ENCODE results near the gene DNM3. TPM values are rescaled to one million over a fixed set of nuclear protein-coding genes. Genes with fewer than 3 reads are reported as not detected.
A peak's percentile ranks its signal among the peaks of the same experiment; 100 is the strongest.

DNM3 gene
- total RNA-seq, 6 donors from 2014 or later, result 7.1 to 30.4 (median 10.3) TPM

- DNase-seq, result no peak
- TF ChIP-seq POLR2AphosphoS5 (IDR thresholded peaks at IDR 0.05), result no peak
- TF ChIP-seq POLR2A (IDR thresholded peaks at IDR 0.05), result no peak
- H3K27me3 ChIP-seq, result no peaks in the 10 kb centered on the region
- peaks cover 10 to 14% (median 12%) of the 10 kb centered on the region in 4 donors for H3K4me1 ChIP-seq
- no peak overlapping the region for H3K4me3 ChIP-seq
- no peaks in the 10 kb centered on the region for H3K9me3 ChIP-seq
- no peak for ATAC-seq (ENCODE audit: low FRiP score in 2 of 2)
- H3K36me3 ChIP-seq, result no peaks in the 10 kb centered on the region
- H3K27ac ChIP-seq, result no peak overlapping the region
Observed at GRCh38 chr1:171864308-171864707, 23.0 kb downstream of the DNM3 start.

- no peaks in the 10 kb centered on the region for H3K9me3 ChIP-seq
- no peak for ATAC-seq (ENCODE audit: low FRiP score in 2 of 2)
- no peaks in the 10 kb centered on the region for H3K36me3 ChIP-seq
- WGBS, 2 donors, result 91 to 92% methylated on average over 6 of the region's 6 CpGs
- DNase-seq, result no peak
- H3K27me3 ChIP-seq, result no peaks in the 10 kb centered on the region
- peaks cover 10 to 17% (median 13%) of the 10 kb centered on the region in 4 donors for H3K4me1 ChIP-seq
- no peak for TF ChIP-seq EP300 (IDR thresholded peaks at IDR 0.05)
- H3K4me3 ChIP-seq, result no peak overlapping the region
- H3K27ac ChIP-seq, result no peak overlapping the region
Observed at GRCh38 chr1:171865106-171865505, 23.8 kb downstream of the DNM3 start.

GRCh38 chr1:171867236-171867635, 25.9 kb downstream of the DNM3 start:
- Histone ChIP-seq H3K36me3 (no peaks in the 10 kb centered on the region), H3K4me3 (no peak overlapping the region), H3K9me3 (no peaks in the 10 kb centered on the region), H3K4me1 (peaks cover 10 to 17% (median 13%) of the 10 kb centered on the region in 4 donors), H3K27me3 (no peaks in the 10 kb centered on the region), H3K27ac (no peak overlapping the region)
- TF ChIP-seq EP300 (IDR thresholded peaks at IDR 0.05) (no peak), POLR2AphosphoS5 (IDR thresholded peaks at IDR 0.05) (no peak), POLR2A (IDR thresholded peaks at IDR 0.05) (no peak)
- TF ChIP-seq, protein P1, sequence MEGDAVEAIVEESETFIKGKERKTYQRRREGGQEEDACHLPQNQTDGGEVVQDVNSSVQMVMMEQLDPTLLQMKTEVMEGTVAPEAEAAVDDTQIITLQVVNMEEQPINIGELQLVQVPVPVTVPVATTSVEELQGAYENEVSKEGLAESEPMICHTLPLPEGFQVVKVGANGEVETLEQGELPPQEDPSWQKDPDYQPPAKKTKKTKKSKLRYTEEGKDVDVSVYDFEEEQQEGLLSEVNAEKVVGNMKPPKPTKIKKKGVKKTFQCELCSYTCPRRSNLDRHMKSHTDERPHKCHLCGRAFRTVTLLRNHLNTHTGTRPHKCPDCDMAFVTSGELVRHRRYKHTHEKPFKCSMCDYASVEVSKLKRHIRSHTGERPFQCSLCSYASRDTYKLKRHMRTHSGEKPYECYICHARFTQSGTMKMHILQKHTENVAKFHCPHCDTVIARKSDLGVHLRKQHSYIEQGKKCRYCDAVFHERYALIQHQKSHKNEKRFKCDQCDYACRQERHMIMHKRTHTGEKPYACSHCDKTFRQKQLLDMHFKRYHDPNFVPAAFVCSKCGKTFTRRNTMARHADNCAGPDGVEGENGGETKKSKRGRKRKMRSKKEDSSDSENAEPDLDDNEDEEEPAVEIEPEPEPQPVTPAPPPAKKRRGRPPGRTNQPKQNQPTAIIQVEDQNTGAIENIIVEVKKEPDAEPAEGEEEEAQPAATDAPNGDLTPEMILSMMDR (IDR thresholded peaks at IDR 0.05), result no peak
- ATAC-seq (ENCODE audit: low FRiP score in 2 of 2) (no peak), DNase-seq (no peak)
- 78 to 84% methylated on average over 2 of the region's 2 CpGs for WGBS, 2 donors

DNA sequence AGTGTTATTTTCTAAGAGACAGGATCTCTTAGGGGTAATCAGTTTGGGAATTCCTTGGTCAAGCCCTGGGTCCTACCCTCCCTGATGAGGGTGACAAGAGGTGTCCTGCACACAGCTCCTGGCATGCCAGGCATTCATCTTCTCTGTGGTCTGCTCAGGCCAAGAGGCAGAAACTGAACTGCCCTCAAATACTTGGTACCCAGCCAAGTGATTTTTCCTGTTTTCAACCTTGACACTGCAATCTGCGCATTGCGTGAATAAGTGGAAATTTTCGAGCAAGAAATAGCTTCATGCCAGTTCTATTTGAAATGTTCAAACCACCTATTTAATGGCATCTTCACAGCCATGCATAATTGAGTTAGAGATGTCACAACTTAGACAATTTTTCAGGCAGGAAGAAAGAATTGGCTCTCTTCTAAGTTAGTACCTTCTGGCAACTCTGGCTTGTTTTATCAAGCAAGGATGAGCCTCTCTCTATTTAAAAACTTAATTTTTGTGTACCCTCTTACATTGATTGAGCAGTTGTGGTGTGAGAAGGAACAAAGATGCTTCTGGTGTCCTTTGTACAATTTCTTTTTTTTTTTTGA, 27.0 kb downstream of the DNM3 start:
- ATAC-seq (ENCODE audit: low FRiP score in 2 of 2) (no peak), DNase-seq (peak in 1 of 2 donors; percentile 21)
- H3K27me3 ChIP-seq, result no peaks in the 10 kb centered on the region
- no peak overlapping the region for H3K4me3 ChIP-seq
- WGBS, 2 donors, result 7 to 38% methylated on average over 3 of the region's 3 CpGs
- no peaks in the 10 kb centered on the region for H3K36me3 ChIP-seq
- TF ChIP-seq EP300 (IDR thresholded peaks at IDR 0.05) (no peak), POLR2A (IDR thresholded peaks at IDR 0.05) (no peak), POLR2AphosphoS5 (IDR thresholded peaks at IDR 0.05) (no peak)
- TF ChIP-seq, protein P1 (IDR thresholded peaks at IDR 0.05), result no peak
- no peaks in the 10 kb centered on the region for H3K9me3 ChIP-seq
- peaks cover 10 to 17% (median 14%) of the 10 kb centered on the region in 4 donors for H3K4me1 ChIP-seq
- peak overlapping the region in 2 of 4 donors; percentile 18 to 32 for H3K27ac ChIP-seq

GRCh38 chr1:171869097-171869496, 27.8 kb downstream of the DNM3 start:
- H3K9me3 ChIP-seq, result no peaks in the 10 kb centered on the region
- DNase-seq (no peak), ATAC-seq (ENCODE audit: low FRiP score in 2 of 2) (no peak)

More at GRCh38 chr1:171869097-171869496, 27.8 kb downstream of the DNM3 start:
- Histone ChIP-seq H3K27ac (peak overlapping the region in 1 of 4 donors; percentile 32), H3K36me3 (no peaks in the 10 kb centered on the region), H3K27me3 (no peaks in the 10 kb centered on the region), H3K4me3 (no peak overlapping the region), H3K4me1 (peaks cover 10 to 17% (median 14%) of the 10 kb centered on the region in 4 donors)
- TF ChIP-seq POLR2AphosphoS5 (IDR thresholded peaks at IDR 0.05) (no peak), POLR2A (IDR thresholded peaks at IDR 0.05) (no peak), EP300 (IDR thresholded peaks at IDR 0.05) (no peak)
- TF ChIP-seq, protein P1 (IDR thresholded peaks at IDR 0.05), result no peak
